Smooth muscle cell (in vitro differentiated cells): Measurements from ENCODE around the gene KISS1. TPM values are rescaled to one million over a fixed set of nuclear protein-coding genes. Genes with fewer than 3 reads are reported as not detected.

Experiments used
- DNase-seq: peaks from one replicate; lab custom pipeline; 2025; ENCODE audit not compliant: unreplicated experiment; lab: John Stamatoyannopoulos, UW
- H2AFZ ChIP-seq: fragments of 200-600 bp; sonication (generic); 2 replicates; pipeline ENCODE4 v1.6.0; 2016; ENCODE audit warnings: antibody characterized with exemption, low read depth, mild to moderate bottlenecking
- H3F3A ChIP-seq: fragments of 200-600 bp; sonication (generic); 2 replicates; pipeline ENCODE4 v1.6.0; 2017; ENCODE audit warnings: antibody characterized with exemption, low read depth
- H3K27ac ChIP-seq: fragments of 200-600 bp; sonication (generic); 2 replicates; pipeline ENCODE4 v1.5.1; 2016; ENCODE audit warnings: low read depth, mild to moderate bottlenecking
- H3K27me3 ChIP-seq: fragments of 200-600 bp; sonication (generic); 2 replicates; pipeline ENCODE4 v1.6.1; 2016; ENCODE audit warnings: low read depth, mild to moderate bottlenecking
- H3K36me3 ChIP-seq: fragments of 200-600 bp; sonication (generic); 2 replicates; pipeline ENCODE4 v1.5.1; 2016; ENCODE audit warnings: low read depth
- H3K4me1 ChIP-seq: fragments of 200-600 bp; sonication (generic); 2 replicates; pipeline ENCODE4 v1.5.1; 2016; ENCODE audit warnings: low read depth
- H3K4me2 ChIP-seq: fragments of 200-600 bp; sonication (generic); 2 replicates; pipeline ENCODE4 v1.6.0; 2016; ENCODE audit warnings: mild to moderate bottlenecking
- H3K4me3 ChIP-seq: fragments of 200-600 bp; sonication (generic); 2 replicates; pipeline ENCODE4 v1.5.1; 2016; ENCODE audit warnings: mild to moderate bottlenecking
- H3K79me2 ChIP-seq: fragments of 200-600 bp; sonication (generic); 2 replicates; pipeline ENCODE4 v1.6.0; 2016; ENCODE audit warnings: low read depth, mild to moderate bottlenecking
- H3K9ac ChIP-seq: fragments of 200-600 bp; sonication (generic); 2 replicates; pipeline ENCODE4 v1.6.0; 2016; ENCODE audit warnings: low read depth
- H3K9me3 ChIP-seq: fragments of 200-600 bp; sonication (generic); replicated peaks from 2 replicates; pipeline ENCODE4 v1.5.1; 2016; ENCODE audit warnings: low read depth
- H4K20me1 ChIP-seq: fragments of 200-600 bp; sonication (generic); 2 replicates; pipeline ENCODE4 v1.6.0; 2016; ENCODE audit warnings: low read depth
- CTCF ChIP-seq: fragments of 200-600 bp; sonication (generic); IDR thresholded peaks from 2 replicates; pipeline ENCODE4 v1.5.1; 2017; ENCODE audit warnings: borderline replicate concordance, mild to moderate bottlenecking, antibody characterized with exemption; ENCODE audit not compliant: insufficient read depth, poor library complexity, severe bottlenecking
- WGBS: methylation state at CpG from one replicate; pipeline ENCODE4 v1.1.7; 2016; ENCODE audit warnings: low lambda C conversion rate; 5-methylcytosine and 5-hydroxymethylcytosine counted together
- polyA plus RNA-seq: library from polyadenylated mRNA; unstranded; fragments of >200 nt; fragmentation: Nextera tagmentation; extraction: Ambion mirVana; gene quantifications from 2 replicates; pipeline ENCODE4 v1.2.1, GENCODE V29; 2016
- total RNA-seq: library from RNA; depleted of rRNA; stranded (reverse); fragments of >200 nt; gene quantifications from 2 replicates; pipeline ENCODE4 v1.2.3, GENCODE V29; 2014

KISS1 gene
- total and polyA plus RNA-seq, 2 experiments from 2014 or later = 0.72 to 1.2 TPM

- no peak within 1 kb of the TSS for H3K27ac ChIP-seq
- WGBS = 11% methylated on average over 41 of the region's 41 CpGs
- H3K4me2 ChIP-seq = peak within 1 kb of the TSS; percentile 58
Measured at GRCh38 chr1:204213668-204214662, 17.7 kb upstream of the KISS1 start, which contains the start of gene GOLT1A. TSS of gene GOLT1A (minus strand) at chr1:204213988. CDS start at chr1:204213906, 82 bp downstream.

GRCh38 chr1:204212715-204213114 lies 16.4 kb upstream of the KISS1 start:
- 93% methylated on average over 3 of the region's 3 CpGs for WGBS
- Histone ChIP-seq H2AFZ (no peak overlapping the region), H3K9me3 (no peaks in the 10 kb centered on the region), H3K36me3 (no peaks in the 10 kb centered on the region), H3K4me1 (no peaks in the 10 kb centered on the region), H3K27me3 (peaks cover 43% of the 10 kb centered on the region), H3F3A (no peaks in the 10 kb centered on the region), H3K4me3 (no peak overlapping the region), H3K79me2 (no peaks in the 10 kb centered on the region), H3K9ac (no peak overlapping the region), H3K27ac (no peak overlapping the region), H3K4me2 (no peak overlapping the region), H4K20me1 (no peaks in the 10 kb centered on the region)
- no peak for TF ChIP-seq CTCF
- no peak for DNase-seq

More at GRCh38 chr1:204213668-204214662, 17.7 kb upstream of the KISS1 start, which contains the start of gene GOLT1A:
- no peak within 1 kb of the TSS for H3K9ac ChIP-seq
- H3K4me1 ChIP-seq = no peaks in the 10 kb centered on the region
- H3K9me3 ChIP-seq = no peaks in the 10 kb centered on the region
- H2AFZ ChIP-seq = no peak within 1 kb of the TSS
- H3K27me3 ChIP-seq = peaks cover 34% of the 10 kb centered on the region
- no peaks in the 10 kb centered on the region for H3K79me2 ChIP-seq
- H4K20me1 ChIP-seq = no peaks in the 10 kb centered on the region
- H3K36me3 ChIP-seq = no peaks in the 10 kb centered on the region
- DNase-seq = no peak
- peak within 1 kb of the TSS; percentile 33 for H3K4me3 ChIP-seq
- TF ChIP-seq CTCF = peak; percentile 64
- no peaks in the 10 kb centered on the region for H3F3A ChIP-seq

GRCh38 chr1:204211046-204211445 lies 14.8 kb upstream of the KISS1 start:
- no peak overlapping the region for H3K4me3 ChIP-seq

More at GRCh38 chr1:204211046-204211445, 14.8 kb upstream of the KISS1 start:
- H2AFZ ChIP-seq = no peak overlapping the region
- H4K20me1 ChIP-seq = no peaks in the 10 kb centered on the region
- no peaks in the 10 kb centered on the region for H3K36me3 ChIP-seq
- 80% methylated on average over 7 of the region's 7 CpGs for WGBS
- H3K27me3 ChIP-seq = peaks cover 53% of the 10 kb centered on the region
- H3K79me2 ChIP-seq = no peaks in the 10 kb centered on the region
- H3K4me2 ChIP-seq = no peak overlapping the region
- H3K9me3 ChIP-seq = no peaks in the 10 kb centered on the region
- H3K27ac ChIP-seq = no peak overlapping the region
- no peak for TF ChIP-seq CTCF
- H3K4me1 ChIP-seq = no peaks in the 10 kb centered on the region
- no peak for DNase-seq
- H3K9ac ChIP-seq = no peak overlapping the region
- H3F3A ChIP-seq = no peaks in the 10 kb centered on the region
